K562 treated with DMSO at 1 percent for 12 hours (cell line): ENCODE measurements around the gene C11orf54. TPM values are rescaled to one million over a fixed set of nuclear protein-coding genes. Genes with fewer than 3 reads are reported as not detected.

Experiments used
- total RNA-seq: library from RNA; unstranded; fragments of 300-600 nt; gene quantifications from 2 replicates; pipeline ENCODE4 v1.2.3, GENCODE V29; 2022; ENCODE audit not compliant: insufficient read depth

The C11orf54 gene
- 7.6 and 28.9 TPM in 2 replicates for total RNA-seq

GRCh38 chr11:93741094-93741881 lies at the start of gene C11orf54, which contains the start of gene TAF1D:
Gene C11orf54, plus strand, starts transcription at chr11:93741672. Its CDS starts 5,722 bp downstream, at chr11:93747394.
Gene TAF1D, minus strand, starts transcription at chr11:93741495. Its CDS starts 2,191 bp downstream, at chr11:93739304.

GRCh38 chr11:93784145-93784934 lies 42.9 kb downstream of the C11orf54 start, which contains the start of gene MED17:
Gene MED17, plus strand, starts transcription at chr11:93784282. Its CDS starts 232 bp downstream, at chr11:93784514.

Other genes with a start within 250 kb of the C11orf54 start
- gene SMCO4, start 198.3 kb upstream of the C11orf54 start, total RNA-seq: 47.2 and 48.5 TPM in 2 replicates
- 7.6 and 28.3 TPM in 2 replicates for gene CEP295, start 80.0 kb upstream of the C11orf54 start, total RNA-seq
- 31.3 and 68.7 TPM in 2 replicates for gene TAF1D, start 177 bp upstream of the C11orf54 start, total RNA-seq
- 8.2 and 26.1 TPM in 2 replicates for gene MED17, start 42.6 kb downstream of the C11orf54 start, total RNA-seq
- gene VSTM5, start 108.9 kb downstream of the C11orf54 start, total RNA-seq: not detected in 2 replicates